GM12891 (cell line): Measurements from ENCODE around the gene ZNF474.

Source experiments
- DNase-seq: peaks from one replicate; pipeline ENCODE4 v3.0.0; 2011; ENCODE audit warnings: low spot score; ENCODE audit not compliant: insufficient read length
- FAIRE-seq: peaks from 2 replicates; lab custom pipeline; 2011; peaks lifted over from hg19 to GRCh38; lab: Jason Lieb, UNC
- PAX5 ChIP-seq: IDR thresholded peaks from 2 replicates; pipeline ENCODE4 v1.6.1; 2011; ENCODE audit warnings: low read length, moderate library complexity, mild to moderate bottlenecking; ENCODE audit not compliant: insufficient read depth, severe bottlenecking
- POLR2A ChIP-seq: IDR thresholded peaks from 2 replicates; pipeline ENCODE4 v1.6.1; 2011; ENCODE audit warnings: low read depth, low read length, control low read depth
- POLR2AphosphoS5 ChIP-seq: IDR thresholded peaks from 2 replicates; pipeline ENCODE4 v1.6.1; 2011; ENCODE audit warnings: low read depth, low read length, control low read depth
- POU2F2 ChIP-seq: IDR thresholded peaks from 2 replicates; pipeline ENCODE4 v1.6.1; 2011; ENCODE audit warnings: low read depth, mild to moderate bottlenecking, control low read depth, low read length, moderate library complexity
- SPI1 ChIP-seq: IDR thresholded peaks from 2 replicates; pipeline ENCODE4 v1.6.1; 2011; ENCODE audit warnings: low read depth, low read length, control low read depth
- TAF1 ChIP-seq: IDR thresholded peaks from 2 replicates; pipeline ENCODE4 v1.6.1; 2011; ENCODE audit warnings: low read depth, low read length, control low read depth

Gene ZNF474

GRCh38 chr5:122118356-122118948 lies 10.9 kb upstream of the ZNF474 start:
- TF ChIP-seq POU2F2: no peak
- TF ChIP-seq TAF1: no peak
- no peak for TF ChIP-seq POLR2AphosphoS5
- TF ChIP-seq POLR2A: no peak
- no peak for TF ChIP-seq SPI1
- TF ChIP-seq PAX5: no peak
- DNase-seq (no peak), FAIRE-seq (no peak)

GRCh38 chr5:122119205-122119604 lies 10.1 kb upstream of the ZNF474 start:
- no peak for DNase-seq
- TF ChIP-seq POLR2AphosphoS5 (no peak), TAF1 (no peak), POU2F2 (no peak), PAX5 (no peak), POLR2A (no peak), SPI1 (no peak)
- FAIRE-seq: no peak

- DNase-seq: no peak
- FAIRE-seq: no peak
- TF ChIP-seq POLR2AphosphoS5 (no peak), SPI1 (no peak), POLR2A (no peak), TAF1 (no peak), POU2F2 (no peak), PAX5 (no peak)
Observed at GRCh38 chr5:122120493-122120892, 8.9 kb upstream of the ZNF474 start.

GRCh38 chr5:122120957-122121356 lies 8.4 kb upstream of the ZNF474 start:
- FAIRE-seq (no peak), DNase-seq (no peak)
- TF ChIP-seq TAF1 (no peak), POLR2A (no peak), SPI1 (no peak), PAX5 (no peak)

GRCh38 chr5:122121479-122122465 lies 7.6 kb upstream of the ZNF474 start:
- no peak for FAIRE-seq
- TF ChIP-seq SPI1 (no peak), POLR2AphosphoS5 (no peak), PAX5 (no peak), POU2F2 (no peak), TAF1 (no peak), POLR2A (no peak)
- DNase-seq: no peak

- no peak for DNase-seq
- TF ChIP-seq POU2F2 (no peak), SPI1 (no peak)
- FAIRE-seq: no peak
Observed at GRCh38 chr5:122124766-122125165, 4.6 kb upstream of the ZNF474 start.

GRCh38 chr5:122126177-122126755 lies 3.1 kb upstream of the ZNF474 start:
- TF ChIP-seq POU2F2 (no peak), POLR2A (no peak), PAX5 (no peak)
- DNase-seq (no peak), FAIRE-seq (no peak)

GRCh38 chr5:122126756-122127321 lies 2.5 kb upstream of the ZNF474 start:
- FAIRE-seq: no peak
- DNase-seq: no peak
- no peak for TF ChIP-seq SPI1
- TF ChIP-seq POU2F2: no peak
- no peak for TF ChIP-seq PAX5
- TF ChIP-seq POLR2A: no peak
- no peak for TF ChIP-seq POLR2AphosphoS5
- no peak for TF ChIP-seq TAF1

- DNase-seq (no peak), FAIRE-seq (no peak)
- TF ChIP-seq PAX5 (no peak), POU2F2 (no peak), SPI1 (no peak), POLR2AphosphoS5 (no peak), POLR2A (no peak), TAF1 (no peak)
Observed at GRCh38 chr5:122130152-122130551, 806 bp downstream of the ZNF474 start.

- TF ChIP-seq POU2F2 (no peak), PAX5 (no peak), TAF1 (no peak), POLR2AphosphoS5 (no peak), SPI1 (no peak)
- no peak for DNase-seq
- no peak for FAIRE-seq
Observed at GRCh38 chr5:122137702-122138101, 8.4 kb downstream of the ZNF474 start.
